Activated CD4-positive, alpha-beta T cell treated with anti-CD3 and anti-CD28 coated beads, Interleukin-2, amount 50 U/mL, for 48 hours (primary cell): ENCODE data around the gene SUN1.
"Not testable (repeated sequence)": the region's sequence is repeated elsewhere in the genome, so short reads cannot be mapped to it uniquely, and the experiment has no call there.

Source experiments
- DNase-seq, 2 experiments: peaks; one replicate each; pipeline ENCODE4 v3.0.0-alpha.2; 2020

The SUN1 gene

DNA sequence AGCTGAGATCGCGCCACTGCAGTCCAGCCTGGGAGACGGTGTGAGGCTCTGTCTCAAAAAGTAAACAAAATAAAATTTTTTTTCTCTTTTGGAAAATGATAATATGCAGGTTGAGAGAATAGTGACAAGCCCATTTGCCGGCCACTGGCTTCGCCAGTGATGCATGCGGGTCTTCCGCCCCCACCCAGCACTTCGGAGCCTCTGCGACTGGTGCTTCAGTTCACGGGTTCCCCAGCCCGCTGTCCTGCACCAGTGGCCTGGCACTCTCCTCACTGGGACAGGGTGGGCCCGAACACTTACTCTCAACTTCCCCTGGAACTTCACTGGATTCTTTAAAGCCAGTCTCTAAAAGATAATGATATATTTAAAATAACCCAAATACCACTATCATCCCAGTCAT is 2.7 kb downstream of the SUN1 start:
- no peak for DNase-seq

DNA sequence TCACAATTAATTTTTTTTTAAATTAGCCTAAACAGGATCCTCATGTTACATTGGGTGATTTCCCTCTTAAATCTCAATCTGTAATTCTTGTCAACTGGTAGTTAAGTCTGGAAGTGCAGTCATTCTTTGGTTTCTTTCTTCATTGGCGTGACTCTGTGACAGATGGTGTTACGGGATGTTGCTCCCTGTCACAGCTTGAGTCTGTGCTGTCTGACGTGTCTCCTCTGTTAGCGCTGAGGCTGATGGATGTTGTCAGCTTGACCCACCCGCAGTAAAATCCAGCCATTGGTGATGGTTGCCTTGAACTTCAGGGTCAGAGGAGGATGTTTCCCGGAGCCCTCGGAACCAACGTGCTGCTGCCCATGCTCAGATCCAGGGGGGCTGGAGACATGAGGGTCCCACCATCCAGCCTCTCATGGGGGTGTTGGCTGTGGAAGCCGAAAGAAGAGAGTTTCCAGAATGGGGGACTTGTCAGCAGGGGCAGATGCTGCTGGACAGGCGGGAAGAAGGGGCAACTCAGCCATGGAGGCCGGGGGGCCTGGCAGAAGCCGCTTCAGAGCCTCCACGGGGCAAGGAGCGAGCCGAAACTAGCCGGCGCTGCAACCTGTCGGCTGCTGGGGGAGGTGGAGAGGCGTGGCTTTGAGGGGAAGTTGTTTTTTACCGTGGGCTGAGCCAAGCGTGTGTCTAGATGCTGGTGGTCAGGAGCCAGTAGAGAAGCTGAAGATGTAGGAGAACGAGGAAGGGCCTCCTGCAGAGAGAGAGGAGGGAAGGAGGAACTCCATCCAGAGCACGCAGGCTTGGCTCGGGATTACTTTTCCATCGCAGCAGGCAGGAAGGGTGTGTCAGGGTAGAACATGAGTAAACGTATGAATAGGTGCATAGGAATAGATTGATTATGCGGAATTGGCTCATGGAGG is 3.5 kb downstream of the SUN1 start:
- no peak for DNase-seq

DNA sequence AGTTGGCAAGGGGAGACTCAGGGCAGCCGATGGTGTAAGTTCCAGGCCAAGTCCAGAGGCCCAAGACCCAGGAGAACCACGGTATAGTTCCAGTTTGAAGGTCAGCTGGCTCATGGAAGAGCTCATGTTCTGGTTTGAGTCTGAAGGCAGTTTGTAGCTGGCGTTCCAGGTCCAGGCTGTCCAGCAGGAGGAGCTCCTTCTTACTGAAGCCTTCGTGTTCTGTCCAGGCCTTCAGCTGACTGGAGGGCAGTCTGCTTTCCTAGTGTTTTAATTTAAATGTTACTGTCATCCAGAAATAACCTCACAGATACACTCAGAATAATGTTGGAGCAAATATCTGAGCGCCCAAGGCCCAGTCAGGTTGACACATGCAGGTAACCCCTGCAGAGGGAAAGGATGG is 4.2 kb downstream of the SUN1 start:
- no peak for DNase-seq

DNA sequence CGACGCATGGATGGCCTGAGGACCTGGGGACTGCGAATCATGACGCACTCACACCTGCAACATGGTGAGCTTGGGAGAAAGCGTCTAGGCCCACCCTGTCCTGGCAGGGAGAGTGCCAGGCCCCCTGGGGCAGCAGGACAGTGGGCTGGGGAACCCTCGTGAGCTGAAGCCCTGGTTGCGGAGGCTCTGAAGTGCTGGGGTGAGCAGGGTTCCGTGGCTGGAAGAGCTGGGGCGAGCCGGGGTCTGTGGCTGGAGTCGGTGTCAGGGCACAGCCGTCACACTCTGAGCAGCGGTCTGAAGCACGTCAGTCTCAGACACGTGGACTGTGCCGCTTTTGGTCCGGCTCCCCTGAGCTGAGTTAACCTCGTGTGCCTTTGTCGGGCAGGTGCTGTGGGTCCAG is 4.7 kb downstream of the SUN1 start:
- no peak for DNase-seq

DNA sequence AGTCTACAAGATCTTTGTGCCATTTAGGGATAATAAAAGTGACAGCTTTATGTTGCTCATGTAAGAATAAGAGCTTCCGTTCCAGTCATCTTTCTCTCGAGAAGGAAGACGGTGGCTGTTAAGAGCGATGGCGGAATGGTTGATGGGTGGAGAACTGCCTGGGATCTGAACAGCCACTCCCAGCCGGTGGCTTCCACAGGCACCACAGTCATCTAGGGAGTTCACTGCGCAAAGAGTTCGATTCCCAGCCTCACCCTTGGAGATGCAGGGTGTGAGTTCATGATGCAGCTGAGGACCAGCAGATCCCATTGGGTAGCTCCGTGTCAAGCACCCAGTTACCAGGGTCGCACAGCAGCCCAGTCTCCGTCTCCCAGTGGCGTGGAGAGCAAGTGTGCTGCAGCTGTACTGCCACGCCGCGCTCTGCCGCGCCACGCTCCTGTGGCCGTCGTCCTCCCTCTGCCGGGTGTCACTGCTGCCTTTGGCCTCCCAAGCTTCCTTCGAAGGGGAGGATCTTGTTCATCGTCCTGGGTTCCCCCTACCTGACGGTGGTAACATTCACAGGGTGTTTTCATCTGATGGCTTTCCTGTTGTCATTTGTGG is 7.8 kb downstream of the SUN1 start:
- DNase-seq = no peak

DNA sequence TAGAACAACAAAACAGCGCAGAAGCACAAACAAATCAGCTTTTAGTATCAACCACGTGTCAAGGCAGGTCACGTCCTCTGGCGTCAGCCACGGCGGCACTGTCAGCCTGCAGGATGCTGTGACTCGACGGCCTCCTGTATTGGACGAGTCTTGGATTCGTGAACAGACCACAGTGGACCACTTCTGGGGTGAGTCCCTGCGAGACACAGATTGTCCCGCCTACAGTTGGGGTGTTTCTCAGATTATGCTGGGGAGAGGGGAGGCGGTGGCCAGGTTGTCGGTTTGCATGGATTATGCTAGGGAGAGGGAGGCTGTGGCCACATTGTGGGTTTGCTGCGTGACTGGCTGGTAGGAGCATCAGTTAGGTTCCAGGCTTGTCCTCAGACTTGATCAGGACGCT is 9.7 kb downstream of the SUN1 start:
- no peak for DNase-seq

DNA sequence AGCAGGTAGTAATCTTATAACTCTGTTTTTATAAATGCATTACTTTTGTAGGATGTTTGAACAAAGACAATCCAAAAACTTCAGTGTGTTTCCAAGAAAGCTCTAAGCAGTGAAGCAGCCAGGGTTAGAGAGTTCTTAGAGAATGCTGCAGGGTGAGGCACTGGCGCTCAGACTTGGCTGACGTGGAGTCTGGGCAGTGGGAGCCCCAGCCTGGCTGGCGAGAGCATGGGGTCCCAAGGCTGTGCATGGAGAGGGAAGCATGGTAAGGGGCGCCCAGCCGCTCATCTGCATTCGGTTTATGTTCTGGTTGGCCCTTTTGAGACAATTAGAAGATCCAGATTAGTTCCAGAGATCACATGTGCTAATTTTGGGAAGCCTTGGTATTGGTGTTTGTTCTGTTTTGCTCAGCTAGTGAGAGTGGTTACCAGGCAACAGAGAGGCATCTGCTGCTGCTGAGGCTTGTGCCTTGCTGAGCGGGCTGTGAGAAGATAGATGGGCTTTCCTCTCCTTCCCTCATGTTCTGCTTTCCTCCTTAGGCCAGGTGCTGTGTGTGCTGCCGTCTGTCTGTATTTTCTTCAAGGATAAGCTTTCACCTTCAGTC is 10.3 kb downstream of the SUN1 start:
- no peak for DNase-seq

DNA sequence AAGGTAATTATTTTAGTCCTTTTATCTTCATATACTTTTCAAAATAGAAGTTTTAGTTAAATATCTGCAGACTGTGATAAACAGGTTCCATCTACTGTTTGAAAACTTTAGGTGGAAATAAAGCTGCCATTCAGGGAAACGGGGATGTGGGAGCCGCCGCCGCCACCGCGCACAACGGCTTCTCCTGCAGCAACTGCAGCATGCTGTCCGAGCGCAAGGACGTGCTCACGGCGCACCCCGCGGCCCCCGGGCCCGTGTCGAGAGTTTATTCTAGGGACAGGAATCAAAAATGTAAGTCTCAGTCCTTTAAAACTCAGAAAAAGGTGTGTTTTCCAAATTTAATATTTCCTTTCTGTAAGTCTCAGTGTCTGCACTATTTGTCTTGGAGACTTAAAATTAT is 11.0 kb downstream of the SUN1 start:
- DNase-seq = no peak

DNA sequence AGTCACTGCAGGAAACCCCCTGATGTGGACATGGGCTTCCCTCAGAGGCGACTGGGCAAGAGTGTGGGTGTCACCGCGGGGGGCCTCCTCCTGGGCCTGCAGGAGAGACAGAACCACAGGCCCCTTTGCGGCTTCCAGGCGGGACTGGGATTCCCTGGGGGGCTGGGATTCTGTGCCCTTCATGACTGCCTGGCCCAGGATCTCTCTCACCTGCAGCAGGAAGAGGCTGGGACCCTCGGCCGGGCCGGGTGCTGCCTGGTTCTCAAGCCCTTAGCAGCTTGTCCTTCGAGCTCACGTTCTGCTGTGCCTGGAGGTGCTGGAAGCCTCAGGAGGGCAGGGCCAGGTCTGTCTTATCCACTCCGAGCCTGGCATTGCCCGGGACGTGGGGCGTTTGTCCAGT is 11.8 kb downstream of the SUN1 start:
- no peak for DNase-seq

DNA sequence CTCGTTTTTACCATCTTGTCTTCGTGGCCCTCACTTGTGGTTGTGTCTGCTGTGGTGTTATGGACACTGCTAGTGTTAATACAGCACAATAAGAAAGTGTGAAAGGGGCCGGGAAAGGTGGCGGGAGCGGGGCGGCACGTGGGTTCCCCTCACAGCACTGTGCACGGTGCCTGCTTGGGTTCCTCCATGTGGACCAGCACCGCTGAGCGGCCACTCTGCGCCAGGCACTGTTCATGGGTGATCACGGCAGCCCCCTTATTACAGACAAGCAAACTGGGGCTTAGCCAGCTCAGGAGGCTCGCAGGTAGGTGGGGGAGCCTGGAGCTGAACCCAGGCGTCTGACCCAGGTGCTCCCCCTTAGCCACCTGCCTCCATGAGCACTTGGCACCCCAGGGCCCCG is 12.2 kb downstream of the SUN1 start:
- DNase-seq = no peak

DNA sequence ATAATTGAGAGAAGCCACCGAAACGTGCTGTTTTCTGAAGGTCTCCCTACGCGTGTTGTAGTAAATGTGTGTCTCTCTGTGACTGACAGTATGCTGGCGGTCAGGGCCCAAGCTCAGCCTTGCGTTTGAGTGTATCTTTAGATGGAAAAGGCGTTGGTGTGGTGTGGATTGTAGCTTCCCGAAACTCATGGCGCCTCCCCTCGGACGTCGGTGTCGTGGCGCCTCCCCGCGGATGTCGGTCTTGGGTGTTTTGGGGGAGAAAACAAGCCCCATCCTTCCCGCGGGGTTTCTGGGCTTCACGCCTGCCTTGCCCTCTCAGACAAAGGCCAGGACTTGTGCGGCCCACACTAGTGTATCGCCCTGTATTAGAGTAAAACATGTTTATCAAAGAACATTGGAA is 12.8 kb downstream of the SUN1 start:
- no peak for DNase-seq

DNA sequence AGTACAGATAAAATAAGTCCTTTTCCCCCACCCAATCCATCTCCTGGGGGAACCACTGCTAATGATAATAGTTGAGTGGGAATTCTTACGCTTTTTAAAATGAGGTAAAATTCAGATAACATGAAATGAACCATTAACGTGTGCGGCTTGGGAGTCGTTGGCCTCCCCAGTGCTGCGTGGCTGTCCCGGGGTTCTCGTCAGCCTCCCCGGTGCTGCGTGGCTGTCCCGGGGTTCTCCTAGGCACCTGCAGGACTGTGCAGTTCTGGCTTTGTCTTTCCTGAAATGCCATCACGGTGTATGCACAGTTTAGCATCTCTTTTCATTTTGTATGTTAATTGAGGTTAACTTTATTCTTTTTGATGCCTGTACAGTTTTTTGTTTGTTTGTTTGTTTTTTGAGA is 13.5 kb downstream of the SUN1 start:
- DNase-seq = no peak

DNA sequence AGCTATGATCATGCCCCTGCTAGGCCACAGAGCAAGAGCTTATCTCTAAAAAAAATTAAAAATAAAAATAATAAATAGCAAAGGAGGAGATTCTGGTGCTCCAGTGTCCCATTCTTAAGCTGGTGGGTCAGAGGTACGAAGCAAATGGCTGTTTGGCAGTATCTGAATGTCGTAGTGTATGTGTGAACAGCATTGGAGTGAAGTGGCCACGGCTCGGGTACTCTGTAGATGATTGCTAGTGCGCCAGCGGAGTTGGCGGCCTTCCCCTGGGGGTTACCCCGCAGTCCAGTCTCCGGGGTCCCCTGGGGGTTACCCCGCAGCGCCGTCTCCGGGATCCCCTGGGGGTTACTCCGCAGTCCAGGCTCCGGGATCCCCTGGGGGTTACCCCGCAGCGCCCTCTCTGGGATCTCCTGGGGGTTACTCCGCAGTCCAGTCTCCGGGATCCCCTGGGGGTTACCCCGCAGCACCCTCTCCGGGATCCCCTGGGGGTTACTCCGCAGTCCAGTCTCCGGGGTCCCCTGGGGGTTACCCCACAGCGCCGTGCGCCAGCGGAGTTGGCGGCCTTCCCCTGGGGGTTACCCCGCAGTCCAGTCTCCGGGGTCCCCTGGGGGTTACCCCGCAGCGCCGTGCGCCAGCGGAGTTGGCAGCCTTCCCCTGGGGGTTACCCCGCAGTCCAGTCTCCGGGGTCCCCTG is 14.8 kb downstream of the SUN1 start:
- DNase-seq = not testable (repeated sequence)

DNA sequence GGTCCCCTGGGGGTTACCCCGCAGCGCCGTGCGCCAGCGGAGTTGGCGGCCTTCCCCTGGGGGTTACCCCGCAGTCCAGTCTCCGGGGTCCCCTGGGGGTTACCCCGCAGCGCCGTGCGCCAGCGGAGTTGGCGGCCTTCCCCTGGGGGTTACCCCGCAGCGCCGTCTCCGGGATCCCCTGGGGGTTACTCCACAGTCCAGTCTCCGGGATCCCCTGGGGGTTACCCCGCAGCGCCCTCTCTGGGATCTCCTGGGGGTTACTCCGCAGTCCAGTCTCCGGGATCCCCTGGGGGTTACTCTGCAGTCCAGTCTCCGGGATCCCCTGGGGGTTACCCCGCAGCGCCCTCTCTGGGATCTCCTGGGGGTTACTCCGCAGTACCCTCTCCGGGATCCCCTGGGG is 15.5 kb downstream of the SUN1 start:
- DNase-seq = not testable (repeated sequence)

DNA sequence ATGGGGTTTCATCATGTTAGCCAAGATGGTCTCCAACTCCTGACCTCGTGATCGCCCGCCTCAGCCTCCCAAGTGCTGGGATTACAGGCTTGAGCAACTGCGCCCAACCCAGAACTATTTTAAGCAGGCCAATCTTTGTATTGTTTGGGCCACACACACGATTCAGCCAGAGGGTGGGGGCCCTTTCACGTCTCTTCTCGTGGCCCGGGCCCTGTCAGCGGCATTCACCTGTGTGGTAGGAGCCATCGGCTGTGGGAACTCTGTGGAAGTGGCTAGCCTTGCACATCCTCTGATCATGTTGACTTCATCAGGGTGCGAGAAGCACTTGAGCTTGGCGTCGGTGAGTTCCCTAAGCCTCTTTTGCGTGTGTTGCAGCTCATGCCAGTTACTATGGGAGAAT is 16.9 kb downstream of the SUN1 start:
- no peak for DNase-seq

DNA sequence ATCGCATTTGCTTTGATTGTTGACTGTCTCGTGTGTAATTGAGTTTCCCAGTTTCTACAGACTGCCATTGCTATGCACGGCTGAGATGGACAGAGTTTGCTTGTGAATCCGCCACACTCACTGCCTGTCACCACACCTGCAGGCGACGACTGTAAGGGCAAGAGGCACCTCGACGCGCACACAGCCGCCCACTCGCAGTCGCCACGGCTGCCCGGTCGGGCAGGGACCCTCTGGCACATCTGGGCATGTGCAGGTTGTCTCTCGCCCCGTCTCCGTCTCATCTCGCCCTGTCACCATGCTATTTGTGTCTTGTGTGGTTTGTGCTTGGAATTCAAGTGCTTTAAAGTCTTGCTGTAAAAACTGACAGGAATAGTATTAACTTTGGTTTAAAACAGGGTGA is 17.5 kb downstream of the SUN1 start:
- DNase-seq = no peak

DNA sequence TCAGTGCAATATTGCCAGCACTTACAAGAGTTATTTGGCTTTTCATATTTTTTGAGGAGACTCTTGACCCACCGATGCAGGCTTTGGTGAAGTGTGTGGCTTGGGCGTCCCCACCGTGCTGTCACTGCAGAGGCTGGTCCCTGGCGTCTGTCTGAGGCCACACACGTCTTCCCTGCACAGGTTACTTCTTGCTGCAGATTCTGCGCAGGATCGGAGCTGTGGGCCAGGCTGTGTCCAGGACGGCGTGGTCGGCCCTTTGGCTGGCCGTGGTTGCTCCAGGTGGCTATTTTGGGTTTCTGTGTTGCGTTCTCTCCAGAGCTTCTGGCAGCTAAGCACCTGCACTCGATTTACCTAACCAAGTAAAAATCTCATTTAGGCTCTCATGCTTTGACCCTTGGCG is 18.9 kb downstream of the SUN1 start:
- DNase-seq = no peak

DNA sequence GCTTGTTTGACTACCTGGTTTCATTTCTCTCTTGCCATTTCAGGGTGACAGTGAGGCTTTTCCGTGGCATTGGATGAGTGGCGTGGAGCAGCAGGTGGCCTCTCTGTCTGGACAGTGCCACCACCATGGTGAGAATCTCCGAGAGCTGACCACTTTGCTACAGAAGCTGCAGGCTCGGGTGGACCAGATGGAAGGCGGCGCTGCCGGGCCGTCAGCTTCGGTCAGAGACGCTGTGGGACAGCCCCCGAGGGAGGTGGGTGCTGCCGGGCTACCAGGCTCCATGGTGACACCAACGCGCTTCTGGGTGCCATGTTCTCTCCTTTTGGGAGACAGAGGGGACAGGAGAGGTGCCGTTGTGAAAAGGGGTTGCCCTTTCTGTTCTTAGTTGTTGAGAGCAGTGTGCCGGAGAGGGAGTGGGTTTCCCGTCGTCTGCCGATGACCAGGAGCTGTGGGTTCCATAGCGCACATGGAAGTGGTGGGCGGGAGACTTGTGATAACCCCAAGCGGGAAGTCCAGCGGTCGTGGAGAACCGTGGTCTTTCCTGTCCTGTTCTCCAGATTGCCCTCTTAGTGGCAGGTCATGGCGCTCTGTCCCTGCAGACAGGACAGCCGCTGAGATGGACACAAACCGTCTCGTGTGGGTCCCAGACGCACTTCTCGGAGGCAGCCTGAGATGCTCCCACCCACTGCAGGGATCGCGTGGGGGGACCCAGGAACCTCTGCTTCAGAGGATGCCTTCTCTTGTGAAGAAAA is 21.3 kb downstream of the SUN1 start:
- no peak for DNase-seq

DNA sequence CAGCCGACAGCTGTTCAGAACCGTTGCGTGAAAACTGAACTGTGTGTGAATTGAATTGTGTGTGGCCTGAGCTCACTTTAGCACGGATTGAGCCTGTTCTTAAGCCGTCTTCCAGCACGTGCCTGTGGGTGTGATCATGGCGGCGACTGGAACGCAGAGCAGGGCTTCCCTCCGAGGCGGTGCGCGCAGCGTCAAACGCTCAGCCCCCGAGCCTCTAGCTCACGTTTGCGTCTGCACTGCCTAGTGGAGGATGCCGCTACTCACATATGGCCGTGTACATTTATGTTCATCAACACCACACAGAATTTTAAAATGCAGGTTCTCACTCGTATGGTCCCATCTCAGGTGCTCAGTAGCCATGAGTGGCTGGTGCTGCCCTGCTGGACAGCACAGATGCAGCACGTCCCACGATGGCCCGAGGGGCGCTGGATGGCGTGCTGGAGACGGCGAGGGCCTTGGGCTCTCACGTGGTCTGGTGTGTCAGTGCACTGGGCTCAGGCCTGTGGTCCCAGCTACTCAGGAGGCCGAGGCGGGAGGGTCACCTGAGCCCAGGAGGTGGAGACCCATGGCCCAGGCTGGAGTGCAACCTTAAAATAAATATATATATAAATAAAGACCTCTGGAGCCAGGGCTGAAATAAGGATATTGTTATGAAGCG is 22.0 kb downstream of the SUN1 start:
- DNase-seq = no peak

DNA sequence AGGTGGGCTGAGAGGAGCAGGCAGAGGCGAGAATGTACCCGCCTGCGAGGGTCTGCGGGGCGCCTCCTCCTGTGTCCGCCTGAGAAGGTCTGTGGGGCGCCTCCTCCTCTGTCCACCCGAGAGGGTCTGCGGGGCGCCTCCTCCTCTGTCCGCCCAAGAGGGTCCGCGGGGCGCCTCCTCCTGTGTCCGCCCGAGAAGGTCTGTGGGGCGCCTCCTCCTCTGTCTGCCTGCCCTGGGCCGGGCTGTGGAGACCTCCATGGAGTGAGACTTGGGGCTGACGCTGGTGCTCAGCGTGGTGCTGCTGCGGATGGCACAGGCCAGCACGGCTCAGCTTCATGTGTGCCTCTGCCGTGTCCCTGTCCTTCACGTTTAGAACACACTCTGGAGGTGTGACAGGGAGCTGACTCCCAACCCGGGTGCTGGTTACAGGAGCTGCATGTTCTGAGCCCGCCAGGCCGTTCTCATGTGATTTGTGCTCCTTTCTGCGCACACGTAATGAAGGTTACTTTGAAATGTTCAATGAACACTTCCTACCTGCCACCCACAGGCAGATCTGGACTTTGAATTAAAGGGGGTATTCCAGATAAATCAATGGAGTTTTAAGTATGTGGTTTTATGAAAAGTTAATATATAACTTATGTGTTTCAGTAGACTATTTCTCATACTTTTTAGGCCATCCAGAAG is 23.6 kb downstream of the SUN1 start:
- no peak for DNase-seq

DNA sequence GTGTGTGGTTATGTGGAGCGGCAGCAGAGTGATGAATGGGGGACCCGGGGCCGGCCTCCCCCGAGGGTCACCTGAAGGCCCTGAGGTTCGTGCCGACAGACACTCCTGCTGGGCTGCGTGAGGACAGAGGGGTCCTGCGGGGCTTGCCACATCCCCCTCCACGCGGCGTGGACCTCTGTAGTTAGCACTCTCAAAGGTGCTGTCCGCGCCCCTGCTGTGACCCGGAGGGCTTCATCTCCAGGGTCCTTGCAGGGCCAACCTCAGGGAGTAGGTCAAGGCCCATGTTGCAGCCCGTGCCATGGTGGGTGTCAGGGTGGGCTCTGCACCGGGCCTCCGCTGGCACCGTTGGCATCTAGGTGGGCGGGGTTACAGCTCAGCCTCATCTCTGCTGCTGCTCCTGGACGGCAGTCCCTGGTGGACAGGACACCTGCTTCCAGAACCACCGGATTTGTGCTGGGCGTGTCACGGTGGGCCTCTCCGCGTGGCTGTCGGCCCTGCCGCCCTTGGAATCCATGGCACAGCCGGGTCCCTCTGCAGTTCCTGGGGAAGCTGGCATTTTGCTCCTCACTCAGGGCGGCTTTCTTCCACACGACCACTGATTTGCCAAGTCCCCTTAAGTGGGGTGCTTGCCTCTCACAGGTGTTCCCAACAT is 24.3 kb downstream of the SUN1 start:
- DNase-seq = no peak
